HG03457 (cell line): ENCODE data around the gene ZNRF1.
"Not testable (repeated sequence)": the region's sequence is repeated elsewhere in the genome, so short reads cannot be mapped to it uniquely, and the experiment has no call there.

ENCODE experiments used
- ATAC-seq: cut with Tn5 transposase; IDR thresholded peaks from one replicate; pipeline ENCODE4 v1.9.1; 2021; ENCODE audit warnings: moderate number of reproducible peaks; ENCODE audit not compliant: unreplicated experiment

Gene ZNRF1

DNA sequence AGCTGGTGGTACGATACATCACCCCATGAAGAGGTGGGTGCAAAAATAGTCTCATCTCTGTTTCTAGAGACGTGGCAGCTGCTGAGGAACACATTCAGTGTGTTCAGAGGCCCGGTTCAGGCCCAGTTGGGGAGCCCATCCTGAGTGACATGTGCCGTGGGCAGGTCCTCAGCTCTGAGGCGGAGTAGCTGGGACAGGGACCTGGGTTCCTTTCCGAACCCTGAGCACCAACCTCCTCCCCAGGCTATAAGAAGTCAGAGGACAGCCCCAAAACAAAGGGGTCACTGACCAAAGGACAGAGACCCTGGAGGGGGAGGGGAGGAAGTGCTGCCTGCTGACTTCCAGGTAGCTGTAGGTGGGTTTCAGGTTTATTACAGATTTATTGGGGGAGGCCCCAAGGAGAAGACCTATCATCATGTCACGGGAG is 112.7 kb downstream of the ZNRF1 start:
- ATAC-seq, result no peak

DNA sequence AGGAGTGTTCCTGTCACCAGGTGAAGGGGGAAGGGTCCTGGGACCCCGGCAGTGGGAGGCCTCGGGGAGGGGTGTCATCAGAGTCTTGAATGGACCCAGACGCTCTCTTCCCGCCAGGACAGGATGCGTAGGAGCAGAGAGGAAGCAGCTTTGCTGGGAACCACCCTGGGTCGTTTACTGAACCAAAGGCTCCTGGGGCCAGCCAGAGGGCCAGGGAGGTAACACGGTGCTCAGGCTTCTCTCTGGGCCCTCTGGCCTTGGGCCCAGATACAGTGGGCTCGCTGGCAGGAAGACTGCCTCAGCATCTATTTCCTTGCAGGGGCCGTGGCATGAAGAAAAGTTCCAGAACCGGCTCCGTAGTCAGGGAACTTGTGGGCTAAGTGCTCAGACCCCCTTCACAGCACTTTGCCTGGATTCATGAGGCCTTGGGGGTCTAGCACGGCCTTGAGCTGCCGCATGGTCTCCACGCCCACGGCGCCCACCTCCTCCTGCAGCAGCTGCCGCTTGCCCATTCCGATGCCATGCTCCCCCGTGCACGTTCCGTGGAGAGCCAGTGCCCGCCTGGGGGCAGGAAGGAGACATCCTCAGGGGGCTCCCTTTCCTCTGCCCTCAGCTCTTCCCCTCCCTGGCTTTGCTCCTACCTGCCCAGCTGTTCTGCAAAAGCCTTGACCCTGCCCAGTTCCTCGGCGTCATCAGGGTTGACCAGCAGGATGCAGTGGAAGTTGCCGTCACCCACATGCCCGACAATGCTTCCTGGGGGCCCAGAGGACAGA is 113.3 kb downstream of the ZNRF1 start:
- no peak for ATAC-seq

DNA sequence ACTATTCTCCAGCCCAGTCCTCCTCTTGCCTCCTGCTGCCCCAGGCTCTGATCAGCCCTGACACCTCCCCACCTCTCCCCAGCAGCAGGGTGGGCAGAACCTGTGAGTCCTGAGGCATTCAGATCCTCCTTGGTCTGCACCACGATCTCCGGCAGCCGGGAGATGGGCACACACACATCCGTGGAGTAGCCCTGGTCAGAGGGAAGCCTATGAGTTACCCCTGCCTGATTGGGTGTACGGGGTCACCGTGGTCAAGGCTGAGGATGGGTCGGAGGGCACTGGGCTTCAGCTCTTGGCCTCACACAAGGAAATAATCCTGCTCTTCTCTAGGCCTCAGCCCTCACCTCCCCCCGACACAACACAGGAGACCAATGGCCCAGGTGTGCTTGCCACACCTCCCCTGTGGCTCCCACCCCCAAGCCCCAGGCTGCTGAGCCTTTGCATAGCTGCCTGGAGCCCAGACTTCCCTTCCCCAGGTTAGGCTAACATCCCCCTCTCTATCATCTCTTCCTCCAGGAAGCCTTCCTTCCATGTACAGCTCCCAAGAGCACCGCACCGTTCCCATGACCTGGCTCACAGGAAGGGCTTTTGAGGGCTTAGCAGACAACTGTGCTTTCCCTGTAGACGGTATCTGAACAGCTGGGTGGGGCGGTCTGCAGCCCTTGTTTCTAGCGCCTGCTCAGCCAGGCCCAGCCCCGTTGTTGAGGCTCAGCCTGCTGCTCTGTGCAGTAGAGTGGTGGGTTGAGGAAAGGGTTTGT is 114.1 kb downstream of the ZNRF1 start:
- no peak for ATAC-seq

DNA sequence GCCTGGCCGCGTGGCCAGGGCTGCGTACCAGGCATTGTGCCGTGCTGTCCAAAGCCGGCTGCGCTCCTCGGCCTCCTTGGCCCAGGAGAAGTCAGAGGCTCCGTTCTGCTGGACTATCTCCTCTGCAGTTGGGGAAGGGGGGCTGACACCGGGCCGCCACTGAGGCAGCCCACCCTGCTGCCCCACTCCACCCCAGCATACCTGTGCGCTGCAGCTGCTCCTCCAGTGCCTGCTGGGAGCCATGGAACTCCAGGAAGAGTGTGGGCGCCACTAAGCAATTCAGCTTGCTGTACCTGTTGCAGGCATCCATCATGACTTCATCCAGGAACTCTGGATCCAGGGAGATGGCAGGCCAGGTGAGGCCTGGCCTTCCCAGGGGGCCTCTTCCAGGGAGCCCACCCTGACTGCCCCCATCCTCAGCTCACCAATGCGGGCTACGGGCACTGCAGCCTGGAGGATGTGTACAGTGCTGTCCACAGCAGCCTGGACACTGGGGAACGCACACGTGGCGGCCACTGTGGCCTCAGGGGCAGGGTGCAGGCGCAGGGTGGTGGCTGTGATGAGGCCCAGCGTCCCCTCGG is 114.8 kb downstream of the ZNRF1 start:
- no peak for ATAC-seq

DNA sequence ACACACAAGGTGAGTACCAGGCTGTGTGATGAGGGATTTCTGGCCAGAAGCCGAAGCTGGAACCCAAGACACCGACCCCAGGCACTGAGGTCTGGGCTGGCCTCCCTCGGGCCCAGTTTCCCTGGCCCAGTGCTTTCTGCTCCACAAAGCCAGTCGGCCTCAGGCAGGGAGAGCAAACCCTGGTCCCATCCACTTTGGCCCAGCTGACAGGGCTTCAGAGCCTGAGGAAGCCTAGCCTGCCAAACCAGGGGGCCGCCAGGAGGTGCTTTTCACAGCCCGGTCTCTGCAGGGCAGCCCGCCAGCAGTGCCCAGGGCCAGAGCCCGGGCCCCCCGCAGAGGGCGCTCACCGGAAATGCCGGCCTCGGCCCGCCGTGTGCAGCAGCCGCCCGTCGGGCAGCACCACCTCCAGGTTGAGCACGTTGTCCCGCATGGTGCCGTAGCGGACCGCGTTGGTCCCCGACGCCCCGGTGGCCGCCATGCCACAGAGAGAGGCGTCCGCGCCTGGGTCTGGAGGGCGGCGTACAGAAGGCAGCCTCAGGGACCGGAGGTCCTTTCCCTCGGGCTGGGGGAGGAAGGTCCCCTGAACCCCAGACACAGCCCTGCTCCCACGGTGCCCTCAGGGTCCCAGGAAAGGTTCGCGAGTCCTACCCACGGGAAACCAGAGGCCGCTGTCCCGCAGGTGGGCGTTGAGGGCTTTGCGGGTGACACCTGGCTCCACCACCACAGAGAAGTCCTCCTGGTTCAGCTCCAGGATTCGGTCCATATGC is 115.5 kb downstream of the ZNRF1 start:
- ATAC-seq, result no peak

DNA sequence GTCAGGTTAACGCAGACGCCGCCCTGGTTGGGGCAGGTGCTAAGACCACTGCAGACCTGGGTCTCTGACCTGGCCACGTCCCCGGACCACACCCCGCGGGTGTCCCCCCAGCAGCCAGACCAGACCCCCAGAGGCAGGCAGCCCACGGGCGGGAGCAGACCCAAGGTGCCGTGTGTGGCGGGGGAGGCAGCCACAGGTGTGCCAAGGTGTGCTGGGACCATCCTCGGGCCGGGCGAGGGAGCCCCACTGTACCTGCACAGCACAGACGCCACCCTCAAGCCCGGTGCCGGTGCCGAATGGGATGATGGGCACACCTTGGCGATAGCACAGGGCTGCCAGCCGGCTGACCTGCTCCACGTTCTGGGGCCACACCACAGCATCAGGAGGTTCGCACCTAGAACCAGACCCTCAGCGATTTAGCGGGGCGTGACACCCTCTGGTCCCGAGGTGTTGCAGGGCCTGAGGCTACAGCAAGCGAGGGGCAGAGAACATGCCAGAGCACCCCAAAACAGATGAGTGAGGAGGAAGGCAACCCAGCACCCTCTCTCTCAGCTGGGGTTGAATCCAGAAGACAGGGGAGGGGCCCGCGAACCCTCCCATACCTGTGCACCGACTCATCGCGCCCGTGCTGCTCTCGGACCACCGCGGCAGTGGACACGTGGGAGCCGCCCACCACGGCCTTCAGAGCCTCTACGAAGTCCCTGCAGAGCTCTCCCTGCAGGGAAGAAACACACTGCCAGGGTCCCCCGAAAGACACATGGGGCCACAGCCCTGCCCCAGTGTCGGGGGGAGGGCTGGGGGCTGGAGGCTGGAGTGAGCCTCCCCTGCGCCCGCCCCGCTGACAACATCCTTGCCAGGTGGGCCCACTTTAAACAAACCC is 116.4 kb downstream of the ZNRF1 start:
- no peak for ATAC-seq

DNA sequence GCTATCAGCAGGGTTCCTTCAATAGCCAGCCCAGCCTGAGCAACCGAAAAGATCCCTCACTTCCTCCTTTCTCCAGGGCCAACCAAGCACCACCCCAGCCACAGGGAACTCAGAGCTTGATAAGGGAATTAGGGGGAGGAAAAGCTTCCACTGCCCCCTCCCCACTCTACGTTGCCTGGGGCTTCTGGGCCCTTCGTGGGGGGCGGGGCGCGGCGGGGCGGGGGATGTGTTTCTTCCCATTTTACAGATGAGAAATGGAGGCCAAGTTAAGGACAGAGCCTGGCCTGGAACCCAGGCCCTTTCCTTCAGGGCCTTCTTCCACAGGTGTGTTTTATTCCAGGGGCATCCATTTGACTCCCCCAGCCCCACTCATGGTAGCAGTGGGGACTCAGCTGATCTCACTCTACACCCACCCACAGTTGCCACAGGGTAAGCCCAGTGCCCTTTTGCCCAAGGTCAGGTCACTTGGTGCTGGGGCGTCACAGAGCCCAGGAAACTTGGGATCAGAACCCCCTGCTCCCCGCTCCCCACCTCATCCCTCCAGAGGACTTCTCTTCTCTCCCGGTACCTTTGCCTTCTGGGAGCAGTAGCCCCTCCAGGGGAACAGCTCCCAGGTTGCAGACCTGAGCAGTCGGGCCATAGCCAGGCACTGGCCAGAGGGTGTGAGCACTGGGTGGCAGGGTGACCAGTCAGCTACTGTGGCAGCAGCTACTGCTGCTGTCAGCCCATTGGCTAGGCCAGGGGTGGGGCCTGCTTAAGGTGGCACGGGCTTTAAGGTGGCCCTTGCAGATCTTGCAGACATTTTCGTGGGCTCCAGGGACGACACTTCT is 117.5 kb downstream of the ZNRF1 start, which contains the start of gene LDHD:
LDHD (minus strand) TSS at position 700 of the 830 bp plus-strand sequence; CDS start at position 640, 60 bp downstream.
- no peak for ATAC-seq

DNA sequence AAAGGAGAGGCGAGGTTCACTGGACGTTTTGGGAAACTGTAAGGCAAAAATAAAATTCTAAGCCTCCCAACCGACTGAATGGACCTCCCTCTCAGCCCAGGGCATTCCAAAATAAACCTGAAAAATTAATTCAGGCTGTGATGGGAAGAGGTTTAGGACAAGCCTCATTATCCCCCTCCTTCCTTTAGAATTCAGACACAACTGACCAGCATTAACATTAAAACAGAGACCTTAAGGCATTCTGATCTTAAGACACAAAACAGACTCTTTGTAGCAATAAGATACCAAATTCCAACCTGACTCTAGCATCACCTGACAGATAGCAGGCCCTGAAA is 118.1 kb downstream of the ZNRF1 start:
- ATAC-seq, result no peak

DNA sequence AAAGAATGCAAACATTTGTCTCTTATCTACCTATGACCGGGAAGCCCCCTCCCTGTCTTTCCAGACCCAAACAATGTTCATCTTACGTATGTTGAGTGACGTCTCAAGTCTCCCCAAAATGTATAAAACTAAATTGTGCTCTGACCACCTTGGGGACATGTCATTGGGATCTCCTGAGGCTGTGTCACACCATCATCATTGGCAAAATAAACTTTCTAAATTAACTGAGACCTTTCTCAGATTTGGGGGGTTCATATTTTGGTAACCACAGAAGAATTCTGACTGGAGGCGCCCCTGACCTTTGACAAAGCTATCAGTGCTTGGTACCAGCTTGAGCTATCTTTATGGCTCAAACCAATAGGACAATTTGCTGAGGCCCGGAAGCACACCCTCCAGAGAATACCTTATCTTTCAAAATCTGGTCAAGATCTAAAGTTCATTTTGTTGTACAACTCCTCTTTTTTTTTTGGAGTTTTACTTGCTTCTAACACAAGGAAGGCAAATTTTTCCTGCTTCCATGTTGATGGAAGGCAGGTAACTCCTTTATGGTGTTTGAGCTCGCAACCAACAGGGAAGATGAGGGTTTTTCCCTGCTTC is 120.2 kb downstream of the ZNRF1 start:
- no peak for ATAC-seq

DNA sequence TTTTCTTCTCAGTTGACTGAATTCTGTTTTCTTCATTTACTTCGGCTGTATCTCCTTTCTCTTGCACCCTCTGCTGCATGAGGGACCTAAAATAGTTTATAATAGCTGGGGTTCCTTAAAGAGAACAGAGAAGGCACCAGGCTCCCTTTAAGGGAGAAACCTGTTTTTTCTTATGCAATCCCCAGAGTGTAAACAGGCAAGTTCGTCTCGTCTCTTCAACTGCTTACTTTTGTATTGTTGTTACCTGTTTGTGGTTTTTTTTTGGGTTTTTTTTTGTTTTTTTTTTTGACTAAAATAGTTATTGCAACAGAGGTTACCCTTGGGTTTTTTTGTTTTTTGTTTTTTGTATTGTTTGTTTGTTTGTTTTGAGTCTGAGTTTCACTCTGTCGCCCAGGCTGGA is 121.4 kb downstream of the ZNRF1 start:
- ATAC-seq, result no peak

DNA sequence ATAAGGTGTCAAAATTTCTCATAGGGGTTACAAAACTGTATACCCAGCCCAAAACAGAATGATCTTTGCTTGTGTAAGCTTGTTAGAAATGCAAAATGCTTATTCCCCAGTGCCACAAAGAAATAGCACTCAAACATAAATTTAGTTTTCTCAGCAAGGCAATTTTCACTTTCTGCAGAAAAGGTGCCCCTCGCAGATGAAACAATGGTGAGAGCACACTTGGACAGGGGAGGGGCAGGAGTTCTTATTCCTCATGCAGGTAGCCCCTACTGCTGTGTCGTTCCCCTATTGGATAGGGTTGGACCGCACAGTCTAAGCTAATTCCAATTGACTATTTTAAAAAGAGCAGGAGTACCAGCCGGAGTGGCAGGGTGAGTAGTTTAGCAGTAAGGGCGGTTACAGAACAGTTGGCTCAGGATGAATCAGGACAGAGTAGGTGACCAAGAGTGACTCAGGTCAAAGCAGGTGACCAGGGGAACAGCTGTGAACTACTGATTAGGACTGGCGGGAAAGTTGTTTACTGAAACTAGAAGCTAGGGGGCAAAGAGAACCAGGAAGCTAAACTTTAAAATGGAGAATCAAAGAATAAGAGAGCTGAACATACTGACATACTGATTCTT is 123.2 kb downstream of the ZNRF1 start:
- ATAC-seq, result no peak

DNA sequence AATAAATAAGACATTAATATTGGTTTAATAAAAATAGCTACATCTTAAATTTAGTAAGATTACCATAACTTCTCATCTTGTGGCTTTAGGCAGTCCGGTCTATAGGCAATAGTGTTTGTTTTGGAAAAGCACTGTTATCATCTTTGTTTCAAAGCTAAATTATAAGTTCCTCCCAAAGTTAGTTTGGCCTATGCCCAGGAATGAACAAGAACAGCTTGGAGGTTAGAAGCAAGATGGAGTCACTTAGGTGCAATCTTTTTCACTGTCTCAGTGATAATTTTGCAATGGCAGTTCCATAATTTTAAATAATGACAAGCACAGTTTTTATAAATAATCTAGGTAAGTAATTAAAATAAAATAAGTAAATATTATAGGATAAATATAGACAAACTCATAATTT is 123.8 kb downstream of the ZNRF1 start:
- ATAC-seq, result no peak

DNA sequence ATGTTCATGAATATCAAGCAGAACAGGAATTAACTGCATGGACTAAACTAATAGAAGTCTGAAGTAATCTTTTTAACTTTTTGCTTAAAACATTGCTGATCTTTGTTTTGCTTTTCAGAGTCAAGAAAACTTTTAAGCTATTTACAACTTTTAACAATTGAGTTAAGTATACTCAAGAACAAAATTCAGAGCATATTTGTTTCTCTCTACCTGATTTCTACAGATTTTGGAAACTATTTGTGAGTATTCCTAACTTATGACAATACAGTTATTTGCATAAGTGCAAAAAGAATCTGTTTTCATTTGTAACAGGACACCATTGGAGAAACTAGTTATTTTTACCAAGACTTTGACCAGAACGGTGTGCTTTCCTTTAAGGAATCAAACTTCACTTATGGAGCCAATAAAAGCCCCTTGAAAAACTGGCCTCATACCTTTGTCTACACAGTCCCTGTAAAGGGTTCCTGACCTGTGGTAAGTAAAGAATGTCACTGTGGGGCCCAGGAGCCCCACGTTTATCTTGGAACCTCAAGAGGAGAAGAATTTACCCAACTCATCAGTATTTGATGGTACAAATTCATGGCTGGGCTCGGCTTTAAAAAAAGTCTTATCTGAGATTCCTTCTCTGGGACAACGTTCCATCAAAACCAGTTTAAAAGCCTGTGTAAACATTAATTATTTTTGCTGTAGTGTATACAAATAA is 129.0 kb downstream of the ZNRF1 start:
- no peak for ATAC-seq

DNA sequence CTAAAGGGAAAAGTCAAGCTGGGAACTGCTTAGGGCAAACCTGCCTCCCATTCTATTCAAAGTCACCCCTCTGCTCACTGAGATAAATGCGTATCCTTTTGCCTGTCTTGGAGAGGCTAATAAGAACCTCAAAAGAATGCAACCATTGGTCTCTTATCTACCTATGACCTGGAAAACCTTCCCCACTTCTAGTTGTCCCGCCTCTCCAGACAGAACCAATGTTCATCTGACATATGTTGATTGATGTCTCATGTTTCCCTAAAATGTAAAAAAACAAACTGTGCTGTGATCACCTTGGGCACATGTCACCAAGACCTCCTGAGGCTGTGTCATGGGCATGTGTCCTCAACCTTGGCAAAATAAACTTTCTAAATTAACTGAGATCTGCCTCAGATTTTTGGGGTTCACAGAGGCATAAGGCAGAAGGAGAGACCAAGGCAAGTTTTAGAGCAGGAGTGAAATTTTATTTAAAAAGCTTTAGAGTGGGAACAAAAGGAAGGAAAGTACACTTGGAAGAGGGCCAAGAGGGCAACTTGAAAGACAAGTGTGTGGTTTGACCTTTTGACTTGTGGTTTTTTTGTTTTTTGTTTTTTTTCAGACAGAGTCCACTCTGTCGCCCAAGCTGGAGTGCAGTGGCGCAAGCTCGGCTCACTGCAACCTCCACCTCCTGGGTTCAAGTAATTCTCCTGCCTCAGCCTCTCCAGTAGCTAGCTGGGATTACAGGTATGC is 130.8 kb downstream of the ZNRF1 start:
- not testable (repeated sequence) for ATAC-seq

DNA sequence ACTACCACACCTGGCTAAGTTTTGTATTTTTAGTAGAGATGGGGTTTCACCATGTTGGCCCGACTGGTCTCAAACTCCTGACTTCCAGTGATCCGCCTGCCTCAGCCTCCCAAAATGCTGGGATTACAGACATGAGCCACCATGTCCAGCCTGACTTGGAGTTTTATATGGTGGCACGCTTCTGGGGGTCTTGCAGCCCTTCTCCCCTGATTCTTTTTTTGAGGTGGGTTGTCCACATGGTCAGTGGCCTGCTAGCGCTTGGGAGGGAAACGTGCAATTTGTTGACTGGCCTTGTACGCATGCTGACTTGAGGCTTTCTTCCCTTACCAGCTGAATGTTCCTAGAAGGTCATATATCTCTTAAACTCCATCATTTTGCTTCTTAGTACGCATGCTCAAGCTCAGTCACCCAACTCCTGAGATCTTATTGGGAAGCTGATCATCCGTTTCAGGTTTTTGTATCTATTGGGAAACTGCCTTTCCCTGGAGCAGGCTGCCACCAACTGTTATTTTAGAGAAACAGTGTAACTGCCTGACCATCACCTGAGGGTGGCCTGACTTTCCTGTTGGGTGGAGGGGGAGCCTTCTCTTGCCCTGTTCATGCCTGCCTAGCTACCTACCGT is 131.4 kb downstream of the ZNRF1 start:
- no peak for ATAC-seq

DNA sequence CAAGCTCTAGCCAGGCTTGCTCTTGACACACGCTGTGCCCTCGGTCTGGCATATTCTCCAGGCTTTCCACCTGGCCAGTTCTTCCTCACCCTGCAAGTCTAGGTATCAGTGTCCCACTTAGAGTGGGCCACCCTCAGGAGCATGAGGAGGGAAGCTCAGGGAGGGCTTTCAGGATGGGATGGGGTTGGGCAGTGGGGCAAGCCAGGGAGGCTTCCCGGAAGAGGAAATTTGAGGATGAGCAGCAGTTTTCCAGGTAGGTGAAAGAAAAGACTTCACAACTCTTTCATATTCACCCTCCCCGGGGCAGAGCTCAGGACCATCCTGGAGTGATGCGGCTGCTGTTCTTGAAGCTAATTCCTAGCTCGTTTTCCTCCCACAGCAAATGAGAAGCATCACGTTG is 132.3 kb downstream of the ZNRF1 start:
- ATAC-seq, result no peak

DNA sequence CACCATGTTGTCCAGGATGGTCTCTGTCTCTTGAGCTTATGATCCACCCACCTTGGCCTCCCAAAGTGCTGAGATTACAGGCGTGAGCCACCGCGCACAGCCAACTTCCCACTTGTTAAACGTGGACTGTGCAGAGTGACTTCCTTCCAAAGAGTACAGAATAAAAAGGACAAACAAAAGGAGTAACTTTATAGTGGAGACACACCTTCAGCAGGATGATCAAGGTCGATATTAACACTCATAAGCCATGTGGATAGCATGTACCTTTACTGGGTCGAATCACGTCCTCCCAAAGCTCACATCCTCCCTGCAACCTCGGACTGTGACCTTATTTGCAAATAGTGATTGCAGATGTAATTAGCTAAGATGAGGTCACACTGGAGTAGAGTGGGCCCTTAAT is 139.4 kb downstream of the ZNRF1 start:
- no peak for ATAC-seq
